HuH-7 (cell line): Measurements from ENCODE around the gene PITX2.

ENCODE experiments used
- DNase-seq: peaks from one replicate; pipeline ENCODE4 v3.0.0; 2011; ENCODE audit warnings: low spot score

PITX2 gene

DNA sequence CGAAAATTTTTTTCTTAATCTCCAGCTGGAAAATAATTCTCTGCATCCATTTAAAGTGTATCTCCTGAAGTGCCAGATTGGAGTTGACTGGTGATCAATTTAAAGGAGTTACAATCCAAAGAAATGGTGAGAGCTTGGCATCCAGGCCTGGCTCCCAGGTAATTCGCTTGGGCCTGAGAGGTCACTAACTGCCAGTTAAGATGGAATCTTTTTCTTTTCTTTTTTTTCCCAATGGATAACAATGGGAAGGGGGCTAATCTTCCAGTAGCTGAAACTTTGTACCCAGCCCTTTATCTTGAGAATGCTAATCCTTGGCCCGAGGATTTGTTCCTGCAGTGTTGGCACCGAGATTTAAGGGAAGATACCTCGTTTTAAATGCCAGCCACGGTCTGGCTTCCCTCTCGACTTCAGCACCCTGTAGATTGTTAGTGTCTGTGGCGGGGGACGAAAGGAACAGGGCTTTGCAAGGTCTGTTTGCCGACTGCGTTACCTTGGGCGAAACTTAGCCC is 13.3 kb upstream of the PITX2 start:
- no peak for DNase-seq

DNA sequence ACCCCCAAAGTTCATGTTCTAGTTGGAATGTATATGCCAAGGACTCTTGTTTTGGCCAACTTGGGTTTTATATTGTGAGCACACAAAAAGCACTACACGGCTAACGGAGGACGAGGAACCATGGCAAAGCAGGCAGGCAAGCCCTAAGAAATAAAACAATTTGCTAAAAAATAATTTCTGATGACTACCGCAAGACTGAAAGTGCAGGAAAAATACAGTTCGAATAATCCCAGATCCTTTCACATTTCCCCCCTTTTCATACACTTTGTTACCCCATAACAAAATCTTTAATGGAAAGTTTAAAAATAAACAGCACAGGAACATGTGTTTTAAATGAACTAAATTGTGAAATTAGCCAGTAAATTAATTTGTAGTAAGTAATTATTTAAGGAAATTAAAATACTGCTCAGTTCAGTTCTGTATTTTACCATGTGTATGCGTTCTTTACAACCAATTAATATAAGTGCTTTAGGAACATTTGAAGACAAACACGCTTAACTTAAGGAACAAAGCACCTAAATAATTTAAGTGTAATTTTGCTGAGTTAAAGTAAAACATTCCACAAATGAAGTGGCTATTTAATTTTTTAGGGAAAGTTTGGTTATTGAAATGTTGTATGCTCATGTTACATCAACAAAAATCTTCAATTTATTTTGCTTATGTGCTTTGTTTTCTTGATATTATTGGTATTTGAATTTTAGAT is 12.4 kb upstream of the PITX2 start:
- DNase-seq: no peak

DNA sequence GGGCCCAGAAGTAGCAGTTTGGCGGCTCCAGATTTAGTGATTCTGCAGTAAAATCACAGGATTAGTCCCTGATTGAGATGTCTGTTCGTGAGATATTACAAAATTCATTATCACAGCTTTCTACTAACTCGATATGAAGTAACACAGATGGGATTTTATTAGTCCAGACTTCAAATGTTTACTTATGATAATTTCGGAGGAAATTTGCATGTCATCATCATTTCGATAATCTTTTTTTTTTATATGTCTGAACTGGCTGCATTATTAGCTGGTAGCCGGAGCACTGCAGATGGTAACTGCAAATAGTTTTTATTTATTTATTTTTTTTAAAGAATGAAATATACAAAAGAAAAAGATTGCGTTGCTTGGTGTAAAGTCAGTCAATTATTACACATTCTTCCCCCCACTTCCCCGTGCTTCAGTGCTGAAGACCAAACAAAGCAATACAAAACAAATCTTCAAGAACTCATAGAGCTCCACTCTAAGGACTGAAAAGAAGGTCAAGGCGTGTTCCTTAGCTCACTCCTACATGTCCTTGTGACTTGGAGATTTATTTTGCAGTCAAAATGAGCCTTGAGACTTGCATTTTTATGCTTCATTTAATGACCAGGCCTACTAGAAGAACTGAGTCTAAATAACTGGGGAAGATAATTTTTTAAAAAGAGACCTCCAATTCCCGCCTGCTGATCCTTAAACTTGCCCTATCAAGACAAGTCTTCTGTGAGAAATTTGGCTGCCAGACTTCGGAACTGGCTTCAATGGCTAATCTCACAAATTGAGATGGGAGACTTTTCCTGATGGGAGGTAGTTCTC is 11.7 kb upstream of the PITX2 start:
- DNase-seq: no peak

DNA sequence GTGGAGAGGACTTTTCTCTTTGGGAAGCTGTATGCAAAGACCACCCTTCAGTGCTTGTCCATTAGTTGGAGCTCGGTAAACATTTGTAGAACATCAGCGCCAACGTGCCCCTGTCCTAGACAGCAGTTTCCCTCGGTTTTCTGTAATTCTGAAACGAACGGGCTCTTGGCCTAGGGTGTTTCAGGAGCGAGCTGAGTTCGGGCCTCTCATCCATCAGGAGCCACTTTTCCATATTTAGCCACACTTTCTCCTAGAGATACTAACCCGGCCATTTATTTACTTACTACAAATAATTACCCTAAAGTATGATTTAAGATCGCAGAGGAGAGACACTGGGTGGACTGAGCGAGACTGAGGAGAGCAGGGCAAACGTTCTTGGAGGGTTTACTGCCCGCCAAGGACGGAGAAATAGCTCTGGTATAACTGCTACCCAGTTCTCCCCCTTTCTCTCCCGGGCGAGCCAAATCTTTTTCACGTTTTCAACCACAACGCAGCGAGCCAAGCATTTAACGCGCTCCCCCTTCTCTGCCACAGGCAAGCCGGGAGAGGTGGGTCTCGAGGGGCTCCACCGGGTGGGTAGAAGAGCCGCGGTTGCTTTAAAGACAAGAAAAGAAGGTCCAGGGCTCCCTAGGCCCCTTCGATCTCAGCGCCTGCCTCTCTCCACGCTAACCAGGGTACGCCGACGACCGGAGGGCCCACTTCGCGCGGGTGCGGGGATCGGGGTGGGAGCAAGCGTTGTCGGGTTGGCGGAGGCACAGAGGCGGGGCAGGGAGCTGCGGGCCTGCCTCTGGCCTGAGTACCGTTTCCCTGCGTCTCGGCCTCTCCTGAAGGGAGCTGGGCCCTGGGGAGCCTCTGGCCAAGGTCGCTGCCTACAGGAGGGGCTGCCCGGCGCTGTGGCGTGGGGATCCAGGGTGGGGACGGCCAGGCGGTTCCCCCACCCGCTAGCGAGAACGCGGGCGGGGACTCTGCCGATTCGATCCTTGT is 10.8 kb upstream of the PITX2 start:
- DNase-seq: no peak

DNA sequence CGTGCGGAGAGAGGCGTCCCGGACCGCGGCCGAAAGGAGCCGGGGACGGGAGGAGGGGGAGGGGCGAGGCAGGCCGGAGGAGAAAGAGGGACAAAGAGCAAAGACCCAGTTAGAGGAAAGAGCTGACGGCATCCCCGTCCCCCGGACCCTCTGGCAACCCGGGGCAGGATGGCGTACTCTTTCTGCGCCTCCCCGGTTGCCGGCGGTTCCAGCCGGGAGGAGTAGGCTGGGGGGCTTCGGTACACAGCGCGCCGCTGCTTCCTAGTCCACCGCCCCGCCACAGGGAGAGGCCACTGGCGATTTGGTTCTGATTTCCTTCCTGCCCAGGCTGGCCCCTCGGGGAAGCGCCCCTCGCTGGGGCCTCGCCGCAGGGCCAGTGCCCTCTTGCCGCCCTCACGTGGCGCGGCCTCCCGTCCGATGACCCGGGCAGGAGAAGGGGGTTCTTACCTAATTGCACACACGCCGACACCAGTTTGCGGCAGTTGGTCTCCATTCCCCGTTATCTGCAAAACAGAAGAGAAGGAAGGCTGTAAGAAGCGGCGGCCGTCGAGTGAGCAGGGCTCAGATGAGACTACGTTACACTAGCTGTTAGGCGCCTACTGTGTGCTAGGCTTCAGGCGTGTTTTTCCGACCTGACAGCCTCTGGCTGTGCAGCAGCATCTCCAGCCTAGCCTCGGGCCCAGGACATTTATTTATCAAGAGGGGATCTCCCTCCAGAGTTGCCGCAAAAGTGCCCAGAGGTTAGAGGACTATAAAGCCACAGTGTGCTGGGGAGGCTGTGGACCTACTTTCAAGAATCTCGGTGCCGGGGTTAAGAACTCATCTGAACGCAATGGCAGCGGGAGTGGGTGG is 9.9 kb upstream of the PITX2 start:
- DNase-seq: no peak

DNA sequence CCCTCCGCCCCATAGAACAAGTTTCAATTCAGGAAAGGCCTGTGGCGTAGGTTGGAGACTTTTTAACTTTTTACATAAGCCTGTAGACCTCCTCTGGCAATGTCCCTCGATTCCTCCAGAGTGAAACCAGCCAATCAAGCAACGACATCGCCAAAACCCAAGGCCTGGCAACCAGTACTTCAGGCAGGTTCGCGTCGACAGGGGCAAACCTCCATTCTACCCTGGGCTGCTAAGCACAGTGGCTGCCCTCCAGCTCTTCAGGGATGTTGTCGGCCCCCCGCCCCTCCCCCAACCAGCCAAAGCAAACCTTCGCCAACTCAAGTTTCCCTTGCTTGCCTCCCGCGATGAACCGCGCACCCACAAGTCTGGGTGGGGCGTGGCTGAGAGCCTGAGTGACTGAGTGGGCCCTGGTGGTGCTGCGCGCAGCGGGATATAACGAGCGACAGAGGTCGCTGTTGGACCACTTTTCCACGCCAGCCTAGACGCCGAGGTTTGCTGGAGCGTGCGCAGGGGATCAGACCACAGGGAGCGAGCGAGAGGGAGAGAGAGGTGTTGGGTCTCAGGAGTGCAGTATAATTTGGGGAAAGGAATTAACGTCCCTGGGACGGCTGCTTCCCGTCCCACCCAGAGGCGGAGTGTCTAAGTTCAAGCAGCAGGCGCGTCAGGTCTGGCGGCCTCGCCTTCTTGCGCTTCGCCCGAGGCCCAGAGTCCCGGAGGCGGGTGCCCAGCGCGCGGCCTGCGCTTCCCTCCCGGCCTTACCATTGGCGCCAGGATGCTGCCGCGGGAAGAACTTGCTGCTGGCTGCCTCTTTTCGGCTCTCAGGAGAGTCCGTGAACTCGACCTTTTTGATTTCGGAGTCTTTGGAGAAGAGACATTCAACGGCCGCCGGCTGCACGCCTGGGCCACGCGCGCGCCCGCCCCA is 9.0 kb upstream of the PITX2 start:
- peak; percentile 76 for DNase-seq

DNA sequence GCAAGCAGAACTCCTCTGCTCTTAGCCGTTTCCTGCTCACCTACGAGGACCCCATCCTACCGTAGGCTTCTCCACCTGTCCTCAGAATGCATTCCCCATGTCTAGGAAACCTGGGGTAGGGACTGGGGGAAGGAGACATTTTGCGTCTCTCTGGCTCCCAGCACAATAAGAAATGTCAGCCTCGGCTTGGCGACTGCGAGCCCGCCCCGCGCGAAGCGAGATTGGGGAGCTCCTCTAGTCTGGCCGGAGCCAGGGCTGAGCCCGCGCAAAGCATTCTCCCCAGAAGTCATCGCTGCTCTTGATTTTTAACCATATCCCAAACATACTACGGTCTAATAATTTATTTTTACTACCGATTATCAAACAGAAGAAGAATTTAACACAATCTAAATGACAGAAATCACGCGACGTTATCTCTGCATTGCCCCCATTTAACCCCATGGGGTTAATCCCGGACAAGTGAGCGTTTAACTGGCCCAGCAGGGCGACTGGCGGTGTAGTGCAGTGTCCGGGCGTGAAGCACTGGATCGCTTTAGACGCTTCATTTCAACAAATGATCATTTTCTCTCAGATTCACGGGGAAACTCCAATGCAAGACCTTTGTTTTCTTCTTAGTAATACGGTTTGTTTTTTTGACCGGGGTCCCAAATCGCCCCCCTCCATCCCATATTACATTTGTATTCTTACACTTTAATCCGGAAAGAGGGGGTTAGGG is 8.0 kb upstream of the PITX2 start:
- DNase-seq: no peak

DNA sequence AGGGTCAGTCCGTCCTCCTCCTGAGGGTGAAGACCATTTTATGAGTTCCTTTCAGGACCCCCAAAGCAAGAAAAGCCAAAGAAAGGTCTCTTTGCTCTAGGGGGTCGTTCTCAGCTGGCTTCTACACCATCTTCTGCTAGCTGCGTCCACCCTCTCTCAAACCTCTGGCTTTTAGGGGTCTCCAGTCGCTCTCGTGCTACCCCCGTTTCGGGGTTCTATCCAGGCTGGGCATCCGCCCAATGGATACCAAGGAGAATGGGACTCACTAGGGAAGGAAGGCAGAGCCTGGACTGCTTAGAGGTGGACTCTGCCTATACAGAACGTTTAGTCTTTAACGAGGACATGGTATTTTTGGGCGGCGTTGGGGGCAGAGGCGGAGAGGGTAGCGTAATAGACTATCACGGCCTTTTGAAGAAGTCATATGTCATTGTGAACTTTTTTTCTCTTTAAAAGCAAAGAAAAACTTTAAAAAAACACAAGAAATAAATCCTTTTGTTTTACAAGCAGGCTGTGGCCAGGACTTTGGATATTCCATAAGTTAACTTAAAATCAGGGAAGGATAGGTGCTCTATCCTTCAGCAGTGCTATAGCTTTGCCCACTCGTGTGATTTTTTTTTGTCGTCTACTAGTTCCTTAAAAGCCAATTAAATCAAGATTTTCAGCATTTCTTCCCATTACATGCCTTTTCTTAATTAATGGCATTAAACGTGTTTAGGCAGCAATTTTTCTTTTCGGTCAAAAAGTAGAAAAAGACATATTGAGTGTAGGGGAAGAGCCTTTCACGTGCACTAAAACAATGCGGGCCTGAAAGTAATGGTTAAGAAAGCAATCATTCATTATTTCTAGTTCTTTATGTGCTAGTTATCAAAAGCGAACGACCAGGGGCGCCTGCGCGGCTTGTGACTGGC is 7.2 kb upstream of the PITX2 start:
- DNase-seq: no peak

DNA sequence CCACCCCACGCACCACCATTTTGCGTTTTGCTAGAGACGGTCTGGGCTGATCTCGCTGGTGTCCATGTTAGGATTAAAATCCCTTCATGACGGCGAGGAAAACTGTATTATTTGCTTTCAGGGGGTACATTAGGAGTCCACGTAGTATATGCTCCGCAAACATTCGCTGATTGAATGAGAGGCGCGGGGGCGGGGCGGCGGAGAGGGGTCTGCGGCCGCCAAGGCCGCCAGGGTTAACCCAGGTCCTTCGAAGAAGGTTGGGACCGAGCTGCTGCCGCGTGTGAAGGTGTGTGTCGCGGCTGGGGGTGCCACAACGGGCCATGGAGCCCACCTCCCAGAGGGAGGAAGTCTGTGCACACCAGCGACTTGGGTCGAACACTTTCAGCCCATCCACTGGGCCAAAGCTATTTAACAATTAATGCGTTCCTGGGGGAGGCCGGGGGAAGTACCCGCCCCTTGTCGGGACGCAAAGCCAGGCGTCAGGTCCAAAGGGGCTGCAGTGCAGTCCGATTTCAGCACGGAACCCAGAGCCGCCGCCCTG is 6.4 kb upstream of the PITX2 start:
- DNase-seq: no peak

DNA sequence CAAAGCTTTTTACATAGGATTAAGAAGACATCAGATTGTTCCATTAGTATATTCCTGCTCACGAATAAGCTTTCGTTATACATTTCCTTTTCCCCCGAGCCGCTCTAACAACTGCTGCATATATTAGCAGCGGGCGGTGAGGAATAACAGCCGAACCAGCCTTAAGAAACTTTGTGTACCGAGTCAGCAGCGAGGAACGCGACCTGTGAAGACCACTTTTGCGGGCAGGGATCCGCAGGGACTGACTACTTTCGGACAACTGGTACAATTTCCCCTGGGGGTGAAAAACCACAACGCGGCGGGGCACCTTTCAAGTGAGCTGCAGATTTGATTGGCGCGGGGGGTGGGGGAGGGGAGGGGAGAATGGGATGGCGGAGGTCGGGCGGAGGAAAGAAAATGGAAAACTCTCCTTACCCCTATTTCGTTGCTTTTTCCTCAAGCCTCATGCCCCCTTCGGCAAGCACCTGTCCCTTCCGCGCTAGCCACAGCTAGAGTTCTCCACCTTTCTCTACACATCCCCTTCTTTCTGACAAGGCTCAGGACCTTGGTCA is 5.9 kb upstream of the PITX2 start:
- DNase-seq: no peak

DNA sequence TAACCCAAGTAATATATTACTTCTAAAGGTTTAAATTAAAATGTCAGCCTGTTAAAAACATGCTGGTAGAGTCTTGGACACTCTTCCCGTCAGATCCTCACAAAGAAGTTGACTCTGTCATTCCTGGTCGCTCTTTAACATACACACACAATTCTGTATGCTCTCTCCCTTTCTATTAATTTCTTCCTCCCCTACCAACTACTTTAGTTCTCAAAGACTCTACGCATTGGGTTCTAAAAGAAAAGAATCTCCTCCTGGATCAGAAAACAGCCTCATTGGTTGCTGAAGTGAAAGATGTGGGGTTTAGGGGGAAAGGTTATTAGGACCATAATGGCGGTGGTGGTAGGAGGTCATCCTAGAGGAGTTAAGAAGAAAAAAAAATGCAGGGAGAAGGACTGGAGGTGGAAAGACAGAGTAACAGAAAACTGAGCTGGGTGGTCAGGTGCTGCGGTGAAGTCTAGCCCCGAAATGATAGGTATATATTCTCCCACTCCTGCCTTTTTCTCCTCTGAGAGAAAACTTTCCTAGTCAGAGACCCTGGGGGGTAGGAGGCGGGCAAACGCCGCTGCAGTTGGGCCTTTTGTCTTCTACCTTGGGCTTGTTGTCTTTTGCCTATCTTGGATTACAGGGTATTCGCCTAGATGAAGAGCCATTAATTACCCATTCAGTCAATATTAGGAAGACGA is 5.2 kb upstream of the PITX2 start:
- no peak for DNase-seq

DNA sequence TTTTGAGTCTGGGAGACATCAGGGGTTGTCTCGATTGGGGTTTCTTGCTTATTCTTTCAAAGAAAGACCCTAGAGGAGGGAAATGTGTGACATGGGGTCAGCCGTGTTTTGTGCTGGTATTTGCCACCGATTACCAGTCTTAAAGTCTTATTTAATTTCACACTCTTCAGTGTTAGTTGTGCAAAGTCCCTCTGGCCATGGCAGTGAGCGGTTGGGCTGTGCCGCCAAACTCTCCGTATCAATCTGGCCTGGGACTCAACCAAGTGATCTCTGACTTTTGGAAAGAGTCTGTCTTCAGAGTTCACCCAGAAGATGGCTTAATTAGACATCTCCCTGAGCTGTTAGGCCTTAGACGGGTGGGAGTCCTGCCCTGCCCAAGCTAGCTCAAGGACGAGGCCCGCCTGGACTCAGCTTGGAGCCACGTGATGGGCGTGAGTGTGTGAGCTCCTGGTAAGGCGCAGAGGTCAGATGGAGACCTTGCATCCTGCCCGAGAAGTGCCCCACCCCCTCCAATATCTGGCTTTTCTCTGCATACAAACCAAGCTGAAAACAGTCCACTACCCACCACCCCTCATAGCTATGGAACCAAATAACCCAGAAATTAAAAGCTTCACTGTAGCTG is 3.8 kb upstream of the PITX2 start:
- DNase-seq: no peak

DNA sequence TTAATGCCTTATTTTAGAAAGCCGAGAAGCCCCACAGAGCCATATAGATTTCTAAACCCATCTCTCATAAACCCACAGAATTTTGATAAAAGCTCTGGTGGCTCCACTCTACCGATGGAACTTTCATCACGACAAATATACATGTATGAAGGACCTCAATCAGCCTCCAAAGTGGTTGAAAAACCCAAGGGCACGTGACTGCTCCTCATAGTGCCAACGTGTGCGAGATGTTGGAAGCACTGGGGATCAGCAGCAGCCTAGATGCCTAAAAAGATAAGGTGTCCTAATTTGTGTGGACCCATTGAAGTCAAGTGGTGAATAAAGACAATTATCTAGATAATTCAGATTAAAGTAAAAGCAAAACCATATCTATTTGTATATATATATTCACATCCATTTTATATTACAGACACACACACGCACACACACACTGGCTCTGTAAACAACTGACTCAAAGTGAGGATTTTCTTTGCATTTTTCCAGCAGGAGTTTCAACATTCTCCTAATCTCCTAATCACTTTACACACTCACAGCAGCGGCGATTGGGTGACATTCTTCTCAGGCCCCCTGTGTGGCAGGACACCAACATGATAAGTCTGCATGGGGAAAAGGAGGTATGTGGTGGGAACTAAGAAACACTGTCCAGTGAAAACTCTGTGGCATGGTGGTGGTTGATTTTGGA is 2.8 kb upstream of the PITX2 start:
- no peak for DNase-seq

DNA sequence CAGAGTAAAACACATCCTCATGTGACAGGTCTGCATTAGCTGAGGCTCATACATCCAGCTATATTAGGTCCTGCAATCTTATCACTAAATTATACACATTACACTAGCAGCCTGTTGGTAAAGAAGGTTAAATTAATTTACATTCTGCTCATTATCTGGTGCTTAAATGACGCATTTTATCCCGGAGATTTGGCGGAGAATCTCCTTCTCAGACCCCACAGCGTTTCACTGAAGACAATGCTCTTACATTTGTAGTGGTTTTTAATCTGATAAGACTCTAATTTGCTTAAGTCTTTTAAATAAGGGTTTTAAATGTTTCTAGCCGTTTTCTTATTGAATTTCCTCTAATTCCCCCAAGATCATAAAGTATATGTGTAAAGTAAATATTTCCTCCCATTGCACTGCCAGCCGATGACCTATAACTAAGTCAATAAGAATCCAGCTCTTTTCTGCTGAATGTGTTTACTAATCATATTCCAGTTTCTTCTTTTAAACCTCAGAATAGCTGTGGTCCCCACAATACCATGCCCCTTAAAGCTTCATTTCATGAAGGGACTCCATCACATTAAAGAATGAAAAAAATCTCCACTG is 2.1 kb upstream of the PITX2 start:
- no peak for DNase-seq

DNA sequence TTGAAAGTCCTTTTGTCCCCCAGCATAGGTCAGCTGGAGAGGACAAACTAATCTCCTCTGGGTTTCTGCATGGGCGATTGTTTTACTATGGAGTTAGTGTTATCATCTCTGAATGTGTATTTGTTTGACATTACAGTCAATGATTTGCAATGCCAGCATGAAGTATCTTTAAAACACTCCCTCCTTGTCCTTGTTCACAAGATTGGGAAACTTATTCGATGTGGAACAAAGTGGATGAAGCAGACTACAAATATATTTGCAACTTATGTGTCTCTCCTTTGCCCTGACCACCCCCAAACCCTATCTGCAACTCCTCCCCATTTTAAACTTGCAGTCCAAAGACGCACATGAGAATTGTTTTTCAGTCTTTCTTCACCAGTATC is 1.5 kb upstream of the PITX2 start:
- peak; percentile 68 for DNase-seq
